ENCODE results near the gene CNPY1.

DNA sequence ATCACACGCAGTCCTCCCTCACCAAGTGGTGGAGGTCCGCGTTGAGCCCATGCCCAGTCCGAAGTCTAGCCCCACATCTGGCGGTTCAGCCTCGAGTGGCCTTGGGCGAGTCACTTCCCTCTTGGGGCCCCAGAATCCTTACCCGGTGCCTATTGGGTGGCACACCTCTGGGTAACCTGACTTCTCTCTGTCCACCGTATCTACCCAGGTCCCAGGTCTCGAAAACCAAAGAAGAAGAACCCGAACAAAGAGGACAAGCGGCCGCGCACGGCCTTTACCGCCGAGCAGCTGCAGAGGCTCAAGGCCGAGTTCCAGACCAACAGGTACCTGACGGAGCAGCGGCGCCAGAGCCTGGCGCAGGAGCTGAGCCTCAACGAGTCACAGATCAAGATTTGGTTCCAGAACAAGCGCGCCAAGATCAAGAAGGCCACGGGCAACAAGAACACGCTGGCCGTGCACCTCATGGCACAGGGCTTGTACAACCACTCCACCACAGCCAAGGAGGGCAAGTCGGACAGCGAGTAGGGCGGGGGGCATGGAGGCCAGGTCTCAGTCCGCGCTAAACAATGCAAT lies 84.1 kb downstream of the CNPY1 start:
- TF ChIP-seq, protein P1, sequence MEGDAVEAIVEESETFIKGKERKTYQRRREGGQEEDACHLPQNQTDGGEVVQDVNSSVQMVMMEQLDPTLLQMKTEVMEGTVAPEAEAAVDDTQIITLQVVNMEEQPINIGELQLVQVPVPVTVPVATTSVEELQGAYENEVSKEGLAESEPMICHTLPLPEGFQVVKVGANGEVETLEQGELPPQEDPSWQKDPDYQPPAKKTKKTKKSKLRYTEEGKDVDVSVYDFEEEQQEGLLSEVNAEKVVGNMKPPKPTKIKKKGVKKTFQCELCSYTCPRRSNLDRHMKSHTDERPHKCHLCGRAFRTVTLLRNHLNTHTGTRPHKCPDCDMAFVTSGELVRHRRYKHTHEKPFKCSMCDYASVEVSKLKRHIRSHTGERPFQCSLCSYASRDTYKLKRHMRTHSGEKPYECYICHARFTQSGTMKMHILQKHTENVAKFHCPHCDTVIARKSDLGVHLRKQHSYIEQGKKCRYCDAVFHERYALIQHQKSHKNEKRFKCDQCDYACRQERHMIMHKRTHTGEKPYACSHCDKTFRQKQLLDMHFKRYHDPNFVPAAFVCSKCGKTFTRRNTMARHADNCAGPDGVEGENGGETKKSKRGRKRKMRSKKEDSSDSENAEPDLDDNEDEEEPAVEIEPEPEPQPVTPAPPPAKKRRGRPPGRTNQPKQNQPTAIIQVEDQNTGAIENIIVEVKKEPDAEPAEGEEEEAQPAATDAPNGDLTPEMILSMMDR (IDR thresholded peaks at IDR 0.05 in 4 of 5, conservative IDR thresholded peaks at IDR 0.05 in 1 of 5) = no peak
- TF ChIP-seq POLR2A (IDR thresholded peaks at IDR 0.05) = no peak

All from gastrocnemius medialis (tissue), 4 donors.